AG09319 (cell line): ENCODE data around the gene HLA-DMA.

ENCODE experiments used
- DNase-seq: peaks from one replicate; pipeline ENCODE4 v3.0.0-alpha.2; 2010; ENCODE audit warnings: low read depth; ENCODE audit errors: extremely low read depth
- CTCF ChIP-seq: IDR thresholded peaks from 2 replicates; pipeline ENCODE4 v1.5.1; 2011; ENCODE audit warnings: low read depth, mild to moderate bottlenecking, inconsistent platforms, low read length, moderate library complexity

Gene HLA-DMA

GRCh38 chr6:32979720-32980487 is 27.0 kb upstream of the HLA-DMA start:
- DNase-seq = no peak
- no peak for TF ChIP-seq CTCF

GRCh38 chr6:32977953-32978324 is 25.0 kb upstream of the HLA-DMA start:
- TF ChIP-seq CTCF = no peak
- no peak for DNase-seq

GRCh38 chr6:32977272-32977952 is 24.5 kb upstream of the HLA-DMA start:
- no peak for TF ChIP-seq CTCF
- DNase-seq = no peak

GRCh38 chr6:32976334-32977069 is 23.6 kb upstream of the HLA-DMA start:
- no peak for TF ChIP-seq CTCF
- DNase-seq = no peak

- no peak for DNase-seq
- TF ChIP-seq CTCF = no peak
These were observed 23.0 kb upstream of the HLA-DMA start for GRCh38 chr6:32975886-32976285.

GRCh38 chr6:32974541-32975308 is 21.8 kb upstream of the HLA-DMA start:
- no peak for TF ChIP-seq CTCF
- no peak for DNase-seq
